NCI-H187 (cell line): ENCODE measurements around the gene SP4.

Experiments
- DNase-seq, 2 experiments: peaks; one replicate each; lab custom pipeline; 2025; lab: John Stamatoyannopoulos, UW

The SP4 gene

DNA sequence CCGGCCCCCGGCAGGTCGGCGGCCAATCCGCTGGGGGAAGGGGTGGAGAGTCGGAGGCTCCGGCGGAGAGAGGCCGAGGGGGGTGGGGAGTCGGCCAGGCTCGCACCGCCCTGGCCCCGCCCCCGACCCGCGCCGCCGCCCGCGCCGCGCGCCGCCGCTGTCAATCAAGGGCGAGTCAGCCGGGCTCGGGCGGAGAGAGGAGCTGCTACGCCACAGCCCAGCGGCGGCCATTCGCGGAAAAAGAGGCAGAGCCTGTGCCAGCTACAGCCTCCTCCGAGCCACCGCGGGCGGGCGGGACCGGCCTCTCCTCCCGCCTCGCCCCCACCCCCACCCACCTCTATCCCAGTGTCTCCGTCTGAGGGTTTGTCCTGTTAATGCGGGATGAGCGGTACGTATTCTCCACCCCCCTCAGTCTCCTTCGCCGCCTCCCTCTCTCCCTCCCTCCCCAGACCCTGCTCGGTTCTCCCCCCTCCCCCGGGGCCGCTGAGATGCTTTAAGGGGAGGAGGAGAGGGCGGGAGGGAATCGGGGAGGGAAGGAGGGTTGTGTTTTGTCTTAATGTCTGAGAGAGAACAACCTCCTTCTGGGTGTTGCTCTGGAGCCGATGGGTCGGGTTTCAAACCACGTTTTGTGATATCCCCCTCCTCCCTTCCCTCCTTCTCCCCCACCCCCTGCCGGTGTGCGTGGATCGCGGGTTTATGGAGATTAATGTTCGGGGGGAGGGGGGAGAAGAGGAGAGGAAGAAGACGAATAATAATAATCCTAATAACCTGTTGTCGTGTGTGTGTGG is at the start of gene SP4:
TSS of gene SP4 (plus strand) at position 213 of the 788 bp plus-strand sequence. CDS start at position 382, 169 bp downstream.
- peak; percentile 88 to 94 for DNase-seq

DNA sequence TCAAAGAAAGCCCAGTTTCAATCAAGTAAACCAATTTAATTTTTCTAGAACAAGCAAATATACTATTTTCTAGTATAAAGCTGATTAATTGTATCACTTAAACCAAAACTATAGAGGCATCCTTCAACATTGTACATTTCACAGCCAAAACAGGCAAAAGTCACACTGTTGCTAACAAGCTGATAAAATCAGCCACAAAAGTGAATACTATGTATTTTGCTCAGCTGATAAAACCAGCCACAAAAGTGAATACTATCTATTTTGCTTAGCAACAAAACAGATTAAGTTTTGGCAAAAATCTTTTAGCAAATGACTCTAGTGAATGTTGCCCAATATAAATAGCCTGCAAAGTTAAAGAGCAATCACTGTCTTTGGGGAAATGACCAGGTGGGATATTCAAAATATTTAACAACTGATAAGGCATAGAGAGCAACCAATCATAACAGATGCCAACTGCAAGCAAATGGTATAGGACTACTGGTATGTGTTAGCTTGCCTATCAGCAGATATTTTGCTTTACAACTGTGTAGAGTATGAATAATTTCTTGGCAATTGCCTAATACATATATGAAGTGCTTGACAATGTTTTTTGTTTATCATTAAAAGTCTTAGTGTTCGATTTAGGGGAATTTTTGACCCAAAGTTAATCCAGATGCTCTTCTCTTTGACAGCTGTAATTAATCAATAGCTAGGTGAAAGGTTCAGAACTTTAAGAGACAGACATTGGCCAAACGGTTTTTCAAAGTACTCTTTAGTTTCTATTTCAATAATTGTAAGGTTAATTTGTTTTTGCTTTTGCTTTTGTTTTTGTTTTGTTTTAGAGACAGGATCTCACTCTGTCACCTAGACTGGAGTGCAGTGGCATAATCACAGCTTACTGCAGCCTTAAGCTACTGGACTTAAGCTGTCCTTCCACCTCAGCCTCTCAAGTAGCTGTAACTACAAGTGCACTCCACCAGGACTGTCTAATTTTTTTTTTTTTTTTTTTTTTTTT is 44.4 kb upstream of the SP4 start:
- no peak for DNase-seq

DNA sequence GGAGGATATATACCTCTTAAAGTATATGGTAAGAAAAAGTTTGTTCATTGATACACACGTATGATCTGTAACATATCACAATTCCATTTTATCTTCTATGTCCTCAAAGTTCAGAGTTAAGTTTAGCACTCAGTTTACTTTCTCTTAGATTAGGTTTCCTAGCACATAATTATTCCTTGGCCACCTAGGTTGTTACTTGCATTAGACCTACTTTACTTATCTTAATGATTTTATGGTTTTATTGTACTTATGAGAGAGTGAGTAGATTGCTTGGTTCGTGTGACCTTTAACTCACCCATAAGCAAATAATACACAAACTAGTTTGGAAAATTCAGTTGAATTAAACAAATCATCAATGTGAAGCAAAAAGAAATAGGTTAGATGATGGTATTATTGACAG is 33.9 kb upstream of the SP4 start:
- no peak for DNase-seq

DNA sequence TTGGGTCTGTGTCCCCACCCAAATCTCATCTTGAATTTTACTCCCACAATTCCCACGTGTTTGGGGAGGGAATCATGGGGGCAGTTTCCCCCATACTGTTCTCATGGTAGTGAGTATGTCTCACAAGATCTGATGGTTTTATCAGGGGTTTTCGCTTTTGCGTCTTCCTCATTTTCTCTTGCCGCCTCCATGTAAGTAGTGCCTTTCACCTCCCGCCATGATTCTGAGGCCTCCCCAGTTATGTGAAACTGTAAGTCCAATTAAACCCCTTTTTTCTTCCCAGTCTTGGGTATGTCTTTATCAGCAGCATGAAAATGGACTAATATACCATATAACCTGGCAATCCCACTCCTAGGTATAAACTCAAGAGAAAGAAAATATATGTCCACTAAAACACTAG is 25.9 kb upstream of the SP4 start:
- DNase-seq = no peak

DNA sequence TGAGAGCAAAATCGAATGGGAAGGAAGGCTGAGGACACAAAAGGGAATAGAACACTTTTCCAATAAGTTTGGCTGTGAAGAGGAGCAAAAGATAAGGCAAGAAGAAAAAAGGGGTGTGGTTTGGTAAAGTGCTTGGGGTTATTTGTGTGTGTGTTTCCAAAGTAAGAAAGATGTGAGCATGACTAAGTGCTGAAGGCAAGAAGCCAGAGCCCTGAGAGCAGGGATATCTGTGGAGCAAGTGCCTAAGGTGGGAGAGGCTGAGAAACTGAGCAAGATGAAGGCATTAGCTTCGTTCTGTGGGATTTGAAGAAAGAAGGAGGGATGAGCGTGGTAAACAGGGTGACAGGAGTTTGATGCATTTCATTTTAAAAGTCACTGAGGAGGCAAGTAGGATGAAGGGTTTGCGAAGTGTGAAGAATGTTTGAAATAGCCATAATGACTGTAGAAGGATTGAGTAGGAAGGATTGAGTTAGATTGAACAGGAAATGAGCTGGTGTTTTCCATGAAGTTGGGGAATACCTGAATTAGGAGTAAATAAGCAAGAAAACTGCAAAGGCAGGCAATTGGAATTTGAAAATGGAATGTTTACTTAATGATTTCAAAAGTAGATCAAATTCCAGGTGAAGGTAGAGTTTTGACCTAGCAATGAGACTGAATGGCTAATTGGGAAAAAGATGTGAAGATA is 19.9 kb upstream of the SP4 start:
- no peak for DNase-seq

DNA sequence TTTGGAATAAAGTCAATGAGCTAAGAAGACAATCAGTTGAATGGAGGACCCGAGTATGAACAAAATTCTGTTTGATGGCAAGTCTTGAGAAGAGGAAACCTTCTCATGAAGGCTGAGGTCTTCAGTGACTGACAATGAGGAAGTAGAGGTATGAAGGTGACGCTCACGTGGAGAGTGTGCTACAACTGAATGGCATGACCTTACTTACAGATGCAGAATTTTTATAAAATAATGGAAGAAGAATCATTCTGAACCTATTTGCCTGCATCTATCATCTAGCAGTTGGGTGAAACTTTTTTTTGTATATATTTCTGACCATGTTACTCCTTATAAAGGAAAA is 19.4 kb upstream of the SP4 start:
- no peak for DNase-seq

DNA sequence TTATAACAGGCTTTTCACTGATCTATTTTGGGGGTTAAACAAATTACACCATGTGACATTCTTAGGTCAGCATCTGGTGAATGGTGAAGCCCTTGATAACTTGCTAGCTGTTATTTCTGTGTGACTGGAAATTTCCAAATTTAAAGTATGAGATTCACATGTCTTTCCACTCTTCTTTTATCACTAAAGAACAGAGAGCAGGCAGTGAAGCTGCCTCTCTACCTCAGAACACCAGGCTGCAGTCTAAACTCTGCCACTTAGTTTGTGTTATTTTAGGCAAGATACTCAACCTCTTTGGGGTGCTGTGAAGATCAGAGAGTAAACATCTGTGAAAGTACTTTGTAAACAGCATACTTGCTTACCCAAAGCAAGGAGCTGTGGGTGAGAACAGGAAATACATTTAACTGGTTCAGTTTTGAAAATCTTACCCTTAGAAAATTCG is 15.5 kb upstream of the SP4 start:
- DNase-seq = no peak

DNA sequence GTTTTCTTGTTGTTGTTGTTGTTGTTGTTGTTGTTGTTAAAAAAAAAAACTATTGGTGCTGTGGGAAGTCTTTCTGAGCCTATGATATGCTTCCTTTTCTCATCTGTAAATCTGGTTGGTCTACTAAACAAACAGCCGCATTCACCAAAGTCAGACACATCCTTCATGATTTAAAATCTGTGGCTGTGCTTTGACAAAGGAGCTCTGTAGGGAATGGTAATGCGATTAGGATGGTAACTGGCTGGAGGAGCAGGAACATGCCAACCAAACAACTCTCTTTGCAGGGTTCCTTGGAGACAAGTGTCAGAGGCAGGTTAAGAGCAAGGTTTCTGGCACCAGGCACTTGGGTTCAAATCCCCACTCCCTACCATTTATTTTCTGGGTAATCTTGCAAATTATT is 14.9 kb upstream of the SP4 start:
- no peak for DNase-seq

DNA sequence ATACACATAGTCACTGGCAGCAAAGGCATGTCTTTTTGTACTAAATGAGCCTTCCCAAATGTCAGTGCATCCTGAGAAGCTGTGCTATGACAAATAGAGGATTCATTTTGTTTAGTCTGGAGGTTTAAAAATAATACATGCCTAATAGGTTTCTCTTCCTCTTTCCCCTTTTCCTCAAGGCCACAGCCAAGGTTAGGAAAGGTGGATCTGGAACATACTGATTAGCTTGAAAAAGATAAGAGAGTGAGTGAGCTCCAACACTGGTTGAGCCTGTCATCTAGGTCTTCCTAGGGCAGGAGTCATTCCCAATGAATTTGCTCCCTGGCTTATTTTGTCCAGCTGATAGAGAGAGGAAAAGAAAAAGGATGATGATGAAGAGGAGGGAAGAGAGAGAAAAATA is 14.4 kb upstream of the SP4 start:
- DNase-seq = no peak

DNA sequence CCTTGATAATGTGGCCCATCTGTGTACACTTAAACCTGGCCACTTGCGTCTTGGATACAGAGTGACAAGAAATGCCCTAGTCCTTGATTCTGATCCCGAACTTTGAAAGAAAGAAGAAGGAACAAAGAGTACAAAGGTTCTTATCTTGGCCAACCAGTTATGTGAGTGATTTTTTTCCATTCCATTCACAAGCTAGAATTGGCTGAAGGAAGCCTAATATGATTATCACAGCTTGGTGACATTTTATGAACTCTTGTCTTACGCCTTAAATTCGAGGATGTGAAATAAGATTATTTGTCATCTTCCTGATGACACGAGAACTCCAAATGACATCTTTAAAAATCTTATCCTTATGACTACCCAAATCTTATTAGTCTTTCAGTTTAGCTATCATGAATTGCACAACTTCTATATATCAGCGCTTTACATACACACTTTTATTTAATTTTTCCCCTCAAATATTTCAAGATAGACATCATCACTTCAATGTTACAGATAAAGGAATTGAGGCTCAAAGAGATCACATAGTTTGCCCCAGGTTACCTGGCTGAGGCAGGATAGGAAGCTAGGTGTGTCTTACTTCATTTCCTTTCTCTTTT is 13.0 kb upstream of the SP4 start:
- DNase-seq = no peak

DNA sequence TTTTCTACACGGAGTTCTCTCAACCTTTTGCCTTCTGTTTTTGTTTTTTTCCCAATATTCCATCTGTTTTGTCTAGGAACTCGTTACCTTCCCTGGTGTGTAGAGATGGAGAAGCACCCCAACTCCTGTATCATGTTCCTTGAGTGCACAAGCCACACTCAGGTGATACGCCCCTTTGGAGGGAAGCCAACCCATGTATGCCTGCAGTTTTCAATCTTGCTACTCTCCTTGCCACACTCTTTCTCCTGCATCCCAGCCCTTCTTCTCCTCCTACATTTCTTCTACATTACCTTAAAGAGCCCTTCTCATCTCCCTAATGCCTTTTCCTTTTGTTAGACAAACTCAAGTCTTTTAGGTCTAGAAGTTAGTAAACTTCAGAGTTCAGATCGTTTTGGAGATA is 10.2 kb upstream of the SP4 start:
- no peak for DNase-seq

DNA sequence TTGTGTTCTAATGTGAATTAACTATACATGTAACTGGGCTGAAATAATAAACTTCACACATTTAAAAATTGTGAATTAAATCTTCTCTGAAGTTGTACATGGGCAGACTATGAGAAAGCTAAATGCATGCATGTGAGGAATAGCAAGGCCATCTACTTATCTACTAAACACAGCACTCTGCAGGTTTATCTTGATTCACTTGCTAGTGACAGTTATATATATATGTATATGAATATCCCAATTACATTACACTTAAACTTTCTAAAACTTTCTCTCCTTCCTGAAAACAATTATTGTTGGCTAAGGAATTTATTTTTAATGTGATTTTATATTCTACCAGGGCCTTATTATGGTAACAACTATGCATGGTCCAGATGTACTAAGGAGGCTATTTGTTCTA is 5.1 kb upstream of the SP4 start:
- no peak for DNase-seq

DNA sequence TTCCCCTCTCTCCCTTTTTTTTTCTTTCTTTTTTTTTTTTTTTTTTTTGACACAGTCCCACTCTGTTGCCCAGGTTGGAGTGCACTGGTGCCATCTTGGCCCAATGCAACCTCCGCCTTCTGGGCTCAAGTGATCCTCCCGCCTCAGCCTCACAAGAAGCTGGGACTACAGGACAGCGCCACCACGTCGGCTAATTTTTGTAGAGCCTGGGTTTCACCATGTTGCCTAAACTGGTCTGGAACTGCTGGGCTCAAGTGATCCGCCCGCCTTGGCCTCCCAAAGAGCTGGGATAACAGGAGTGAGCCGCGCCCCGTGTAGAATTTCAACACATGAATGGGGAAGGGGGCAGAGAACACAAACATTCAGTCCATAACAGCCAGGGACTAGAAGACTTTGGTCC is 2.6 kb upstream of the SP4 start:
- DNase-seq = no peak

DNA sequence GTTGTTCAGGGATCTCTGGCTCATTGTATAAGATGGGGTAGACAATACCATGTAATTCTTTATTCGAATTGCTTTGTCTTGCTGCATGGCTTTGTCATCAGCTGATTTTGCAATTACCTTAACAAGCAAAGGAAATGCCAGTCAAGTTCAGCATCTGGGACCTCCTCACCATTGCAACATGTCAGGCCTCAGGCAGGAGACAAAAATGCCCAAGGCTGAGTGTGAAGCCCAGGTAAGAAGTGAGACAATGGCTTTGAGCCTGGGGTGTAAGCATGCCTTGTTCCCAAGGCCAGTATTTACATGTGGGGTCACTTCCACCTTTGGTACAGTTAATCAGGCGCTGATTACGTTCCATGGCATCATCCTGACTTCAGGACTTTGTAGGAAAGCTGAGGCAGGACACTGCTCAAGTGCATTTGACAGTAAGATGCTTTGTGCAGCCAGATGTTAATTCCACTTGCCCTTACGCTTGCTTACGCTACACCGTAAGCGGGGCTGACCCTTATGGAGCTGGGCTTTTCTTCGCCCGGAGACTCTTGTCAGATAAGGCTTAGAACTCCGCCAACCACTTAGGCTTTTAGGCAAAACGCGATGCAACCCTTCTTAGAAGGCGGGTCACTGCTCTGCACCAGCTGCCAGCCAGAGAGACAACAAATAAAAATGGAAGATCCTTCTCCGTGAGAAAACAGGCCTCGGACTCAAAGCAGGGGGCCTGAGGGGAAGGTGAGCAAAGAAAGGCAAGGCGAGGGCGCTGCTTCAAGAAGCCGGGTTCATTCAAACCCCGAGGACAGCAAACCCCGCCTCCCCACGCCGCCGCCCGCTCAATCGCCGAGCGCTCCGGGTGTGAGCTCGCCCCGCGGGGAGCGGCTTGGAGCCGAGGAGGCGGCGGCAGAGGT is 1.3 kb upstream of the SP4 start:
- peak in 1 of 2 experiments; percentile 80 for DNase-seq

DNA sequence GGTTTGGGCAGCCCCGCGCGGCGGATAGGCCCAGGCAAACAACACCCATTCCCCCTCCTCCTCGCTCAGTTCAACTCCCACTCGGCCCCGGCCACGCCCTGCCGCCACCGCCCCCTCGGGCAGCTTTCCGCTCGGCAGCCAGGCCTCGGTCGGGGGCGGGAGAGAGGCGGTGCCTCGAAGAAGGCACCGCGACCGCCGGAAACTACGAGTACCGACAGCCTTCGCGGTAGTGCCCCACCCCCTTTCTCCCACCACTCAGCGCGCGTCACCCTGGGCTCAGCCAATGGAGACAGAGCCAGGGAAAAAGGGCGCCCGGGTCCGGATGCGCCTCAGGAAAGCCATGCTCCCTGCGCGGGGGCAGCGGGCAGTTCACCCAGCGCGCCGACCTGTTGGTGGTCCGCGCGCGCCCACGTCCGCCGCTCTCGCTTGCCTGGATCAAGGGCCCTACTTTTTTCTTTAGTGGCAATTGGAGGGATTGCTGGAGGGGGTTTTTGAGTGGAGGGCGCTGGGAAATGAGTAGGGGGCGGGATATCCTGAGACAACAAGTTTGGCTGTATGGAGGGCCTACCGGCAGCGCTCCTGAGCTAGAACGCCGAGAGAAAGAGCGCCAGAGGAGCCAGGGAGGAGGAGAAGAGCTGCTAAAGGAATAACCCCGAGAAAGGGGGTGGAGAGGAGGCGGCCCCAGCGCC is 557 bp upstream of the SP4 start:
- DNase-seq = peak; percentile 93 to 97

DNA sequence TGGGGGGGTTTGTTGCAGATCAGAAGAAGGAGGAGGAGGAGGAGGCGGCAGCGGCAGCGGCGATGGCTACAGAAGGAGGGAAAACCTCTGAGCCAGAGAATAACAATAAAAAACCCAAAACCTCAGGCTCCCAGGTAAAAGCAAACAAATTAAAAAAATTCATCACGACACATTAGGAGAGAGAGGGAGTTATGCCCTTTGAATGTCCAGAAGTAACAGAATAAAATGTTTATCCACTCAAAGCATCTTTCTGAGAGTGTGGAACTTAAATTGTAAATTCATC is 717 bp downstream of the SP4 start:
- DNase-seq = no peak

DNA sequence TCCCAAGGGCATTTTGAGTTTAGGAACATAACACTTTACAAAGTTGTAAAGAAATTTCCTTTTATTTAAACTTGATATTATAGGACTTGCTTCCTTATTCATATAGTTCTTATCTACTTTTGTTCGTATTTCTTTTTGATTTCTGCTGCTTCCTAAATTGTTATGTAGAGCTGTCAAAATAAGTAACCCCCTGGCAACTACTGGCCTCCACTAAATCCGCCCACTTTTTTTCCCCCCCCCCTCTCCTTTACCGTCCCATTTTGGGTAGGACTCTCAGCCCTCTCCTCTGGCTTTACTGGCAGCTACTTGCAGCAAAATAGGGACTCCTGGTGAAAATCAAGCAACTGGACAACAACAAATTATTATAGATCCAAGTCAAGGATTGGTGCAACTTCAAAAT is 1.1 kb downstream of the SP4 start:
- no peak for DNase-seq

DNA sequence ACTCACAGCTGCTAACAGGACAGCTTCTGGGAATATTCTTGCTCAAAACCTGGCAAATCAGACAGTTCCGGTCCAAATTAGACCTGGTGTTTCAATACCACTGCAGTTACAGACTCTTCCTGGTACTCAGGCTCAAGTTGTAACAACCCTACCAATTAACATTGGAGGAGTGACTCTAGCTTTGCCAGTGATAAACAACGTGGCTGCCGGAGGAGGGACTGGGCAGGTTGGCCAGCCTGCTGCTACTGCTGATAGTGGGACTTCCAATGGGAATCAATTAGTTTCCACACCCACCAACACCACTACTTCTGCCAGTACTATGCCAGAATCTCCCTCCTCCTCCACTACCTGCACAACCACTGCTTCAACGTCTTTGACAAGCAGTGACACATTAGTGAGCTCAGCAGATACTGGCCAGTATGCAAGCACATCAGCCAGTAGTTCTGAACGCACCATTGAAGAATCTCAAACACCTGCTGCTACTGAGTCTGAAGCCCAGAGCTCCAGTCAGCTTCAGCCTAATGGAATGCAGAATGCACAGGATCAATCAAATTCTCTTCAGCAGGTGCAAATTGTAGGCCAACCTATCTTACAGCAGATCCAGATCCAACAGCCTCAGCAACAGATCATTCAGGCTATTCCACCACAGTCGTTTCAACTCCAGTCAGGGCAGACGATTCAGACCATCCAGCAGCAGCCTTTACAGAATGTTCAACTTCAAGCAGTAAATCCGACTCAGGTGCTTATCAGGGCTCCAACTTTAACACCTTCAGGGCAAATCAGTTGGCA is 2.1 kb downstream of the SP4 start:
- DNase-seq = no peak

DNA sequence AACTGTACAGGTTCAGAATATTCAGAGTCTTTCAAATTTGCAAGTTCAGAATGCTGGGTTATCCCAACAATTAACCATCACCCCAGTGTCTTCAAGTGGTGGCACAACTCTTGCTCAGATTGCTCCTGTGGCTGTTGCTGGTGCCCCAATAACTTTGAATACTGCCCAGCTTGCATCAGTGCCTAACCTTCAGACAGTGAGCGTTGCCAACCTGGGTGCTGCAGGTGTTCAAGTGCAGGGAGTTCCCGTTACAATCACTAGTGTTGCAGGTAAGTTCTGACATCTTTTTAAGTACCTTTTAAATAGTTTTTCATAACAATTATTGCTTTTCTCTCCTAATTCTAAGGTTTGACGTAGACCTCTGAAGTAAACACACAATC is 2.7 kb downstream of the SP4 start:
- DNase-seq = no peak
